Pancreas (tissue), 10 donors: Measurements from ENCODE around the gene EFHC1. TPM values are rescaled to one million over a fixed set of nuclear protein-coding genes. Genes with fewer than 3 reads are reported as not detected.
A peak's percentile ranks its signal among the peaks of the same experiment; 100 is the strongest.

Experiments used
- ATAC-seq, 4 donors: fragments of 200-7000 bp; cut with Tn5 transposase; one replicate each; pipeline versions ENCODE4 v1.8.0 to v1.9.1; 2020; ENCODE audit warnings: mild to moderate bottlenecking in 4 of 4, moderate library complexity in 4 of 4
- DNase-seq, 6 donors: peaks; one replicate each; pipeline ENCODE4 v3.0.0-alpha.2; 2020
- FAIRE-seq: peaks from 2 replicates; lab custom pipeline; 2012; peaks lifted over from hg19 to GRCh38; lab: Jason Lieb, UNC
- H3K27ac ChIP-seq, 4 donors: fragments of 200-600 bp; sonication (generic); 1 replicate in 3 of 4; 2 replicates in 1 of 4; pipeline versions ENCODE4 v1.5.0 to v1.8.0; 2020
- H3K27me3 ChIP-seq, 4 donors: fragments of 200-600 bp; one replicate each; pipeline ENCODE4 v1.8.0; 2021
- H3K36me3 ChIP-seq, 3 donors: fragments of 200-600 bp; sonication (generic) in 1 of 3; one replicate each; pipeline versions ENCODE4 v1.5.0 to v1.8.0; 2020 to 2021
- H3K4me1 ChIP-seq, 3 donors: fragments of 200-600 bp; one replicate each; pipeline ENCODE4 v1.8.0; 2021
- H3K4me3 ChIP-seq, 4 donors: fragments of 200-600 bp; sonication (generic) in 2 of 4; one replicate each; pipeline versions ENCODE4 v1.5.0 to v1.8.0; 2020 to 2021
- H3K9me3 ChIP-seq, 4 donors: fragments of 200-600 bp; one replicate each; pipeline ENCODE4 v1.8.0; 2021
- WGBS, 2 donors: extraction: QIAGEN DNeasy Blood & Tissue Kit; methylation state at CpG; one replicate each; pipeline ENCODE4 v1.1.7; 2013; 5-methylcytosine and 5-hydroxymethylcytosine counted together
- intact Hi-C, 3 donors: fragments of 100-400 bp; cut with DNase I; formaldehyde crosslinking; loops; one replicate each; pipeline versions ENCODE4 v1.11.1 to v1.14.2; 2022
- polyA plus RNA-seq, 2 donors: library from polyadenylated mRNA; stranded (reverse); fragments of 200-250 nt; gene quantifications; one replicate each; pipeline ENCODE4 v1.2.3, GENCODE V29; 2013
- total RNA-seq, 6 donors: library from RNA; stranded (reverse); fragmentation: NEBNext Ultra II Directional in 4 of 6; extraction: Animal tissue kit (Norgen Biotek cat#: 25700) in 4 of 6; gene quantifications; one replicate each; pipeline versions ENCODE4 v1.2.1 to v1.2.4, GENCODE V29; 2021 to 2023
- TF ChIP-seq, protein P1 (sequence below), 4 donors: fragments of 200-600 bp; sonication (generic) in 3 of 4; IDR thresholded peaks; one replicate each; pipeline versions ENCODE4 v1.5.0 to v1.8.0; 2021; ENCODE audit warnings: antibody characterized with exemption in 4 of 4
- donor health status: healthy with polysubstance abuse.
- donor health status: DM: no; HTN: no; CAD: no; lungs with moderate emphysema.
- donor health status: DM: no; HTN: no; CAD: no.
- donor health status: control.
- donor health status: control.
- donor health status: Bipolar disorder and iron deficiency.
- donor health status: DM: yes; HTN: yes; CAD: no.
- donor health status: DM: no; HTN: no; CAD: no.
- donor health status: DM: no; HTN: no; CAD: no.
- donor health status: DM: yes; HTN: yes; CAD: no.

Gene EFHC1
- total and polyA plus RNA-seq, 8 donors, result 5.5 to 39.0 (median 10.4) TPM

DNA sequence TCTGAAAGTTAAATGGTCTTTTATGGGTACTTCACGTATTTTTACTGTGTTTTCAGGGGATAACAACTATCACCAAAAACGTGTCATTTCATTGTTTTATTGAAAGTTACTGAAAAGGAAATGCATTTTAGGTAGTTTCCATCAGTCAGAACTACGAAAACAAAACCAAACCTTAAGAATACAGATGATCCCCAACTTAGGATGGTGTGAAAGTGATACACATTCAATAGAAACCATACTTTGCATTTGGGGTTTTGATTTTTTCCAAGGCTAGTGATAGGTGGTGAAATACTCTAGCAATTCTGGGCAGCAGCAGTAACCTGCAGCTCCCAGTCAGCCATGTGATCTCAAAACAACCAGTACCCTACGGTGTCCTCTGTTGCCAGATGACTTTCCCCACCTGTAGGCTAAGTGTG lies 25.9 kb upstream of the EFHC1 start:
- FAIRE-seq, result no peak
- Histone ChIP-seq H3K4me3 (no peak overlapping the region), H3K27ac (no peak overlapping the region), H3K9me3 (no peaks in the 10 kb centered on the region), H3K36me3 (no peaks in the 10 kb centered on the region), H3K27me3 (no peaks in the 10 kb centered on the region), H3K4me1 (peaks cover 5 to 17% (median 16%) of the 10 kb centered on the region in 3 donors)
- intact Hi-C loops, result no loop called here
- 58 to 69% methylated on average over 4 of the region's 4 CpGs for WGBS, 2 donors
- no peak for DNase-seq
- ATAC-seq, result no peak
- TF ChIP-seq, protein P1, sequence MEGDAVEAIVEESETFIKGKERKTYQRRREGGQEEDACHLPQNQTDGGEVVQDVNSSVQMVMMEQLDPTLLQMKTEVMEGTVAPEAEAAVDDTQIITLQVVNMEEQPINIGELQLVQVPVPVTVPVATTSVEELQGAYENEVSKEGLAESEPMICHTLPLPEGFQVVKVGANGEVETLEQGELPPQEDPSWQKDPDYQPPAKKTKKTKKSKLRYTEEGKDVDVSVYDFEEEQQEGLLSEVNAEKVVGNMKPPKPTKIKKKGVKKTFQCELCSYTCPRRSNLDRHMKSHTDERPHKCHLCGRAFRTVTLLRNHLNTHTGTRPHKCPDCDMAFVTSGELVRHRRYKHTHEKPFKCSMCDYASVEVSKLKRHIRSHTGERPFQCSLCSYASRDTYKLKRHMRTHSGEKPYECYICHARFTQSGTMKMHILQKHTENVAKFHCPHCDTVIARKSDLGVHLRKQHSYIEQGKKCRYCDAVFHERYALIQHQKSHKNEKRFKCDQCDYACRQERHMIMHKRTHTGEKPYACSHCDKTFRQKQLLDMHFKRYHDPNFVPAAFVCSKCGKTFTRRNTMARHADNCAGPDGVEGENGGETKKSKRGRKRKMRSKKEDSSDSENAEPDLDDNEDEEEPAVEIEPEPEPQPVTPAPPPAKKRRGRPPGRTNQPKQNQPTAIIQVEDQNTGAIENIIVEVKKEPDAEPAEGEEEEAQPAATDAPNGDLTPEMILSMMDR (IDR thresholded peaks at IDR 0.05), result no peak

GRCh38 chr6:52395969-52396368 lies 24.2 kb upstream of the EFHC1 start:
- Histone ChIP-seq H3K9me3 (no peaks in the 10 kb centered on the region), H3K4me1 (peaks cover 0 to under 1% (median 0%) of the 10 kb centered on the region in 3 donors), H3K27me3 (no peaks in the 10 kb centered on the region), H3K36me3 (no peaks in the 10 kb centered on the region), H3K4me3 (no peak overlapping the region), H3K27ac (no peak overlapping the region)
- WGBS, 2 donors, result 60 to 72% methylated on average over 2 of the region's 2 CpGs
- FAIRE-seq (no peak), ATAC-seq (no peak), DNase-seq (no peak)
- intact Hi-C loops, result no loop called here
- TF ChIP-seq, protein P1 (IDR thresholded peaks at IDR 0.05), result no peak

DNA sequence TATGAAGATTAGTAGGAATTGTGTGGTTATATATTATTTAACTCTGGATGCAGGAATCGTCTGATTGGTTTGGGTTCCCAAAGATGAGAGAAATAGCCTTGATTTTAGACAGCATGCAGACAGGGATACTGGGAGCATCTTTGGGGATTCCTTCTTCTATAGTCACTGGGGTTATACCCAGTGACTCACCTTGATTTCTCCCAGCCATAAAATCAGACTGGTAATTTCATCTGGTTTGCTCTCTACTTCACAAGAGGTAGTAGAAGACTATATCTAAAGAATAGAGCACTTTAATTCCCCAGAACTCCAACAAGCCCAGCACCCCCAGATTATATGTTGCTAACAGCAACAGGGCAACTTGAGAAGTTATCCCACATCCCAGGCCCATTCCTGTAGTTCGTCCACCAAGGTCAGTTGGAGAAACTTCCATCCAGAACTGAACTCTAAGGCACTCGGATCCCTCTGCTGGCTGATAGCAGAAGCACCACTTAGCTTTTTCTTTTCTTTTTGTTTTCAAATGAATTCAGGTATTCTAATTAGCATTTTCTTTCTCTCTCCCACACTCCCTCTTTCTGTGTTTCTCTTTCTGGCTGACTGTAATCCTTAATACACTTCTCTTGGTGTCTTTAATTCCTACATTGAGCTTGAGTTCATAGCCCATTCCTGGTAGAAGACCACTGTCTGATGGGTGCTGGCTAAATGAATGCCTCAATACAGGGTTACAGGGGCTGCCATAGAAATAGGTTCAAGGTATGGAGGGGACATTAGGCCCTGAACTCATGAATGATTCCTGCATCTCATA lies 20.4 kb upstream of the EFHC1 start:
- intact Hi-C loops, result loop anchor here in 1 of 3 donors (10.0 kb wide), 1 partner anchor 105 kb away; no protein-coding TSS in a partner anchor
- WGBS, 2 donors, result 33 to 34% methylated on average over 3 of the region's 3 CpGs
- DNase-seq, result peak in 1 of 6 donors; percentile 42

DNA sequence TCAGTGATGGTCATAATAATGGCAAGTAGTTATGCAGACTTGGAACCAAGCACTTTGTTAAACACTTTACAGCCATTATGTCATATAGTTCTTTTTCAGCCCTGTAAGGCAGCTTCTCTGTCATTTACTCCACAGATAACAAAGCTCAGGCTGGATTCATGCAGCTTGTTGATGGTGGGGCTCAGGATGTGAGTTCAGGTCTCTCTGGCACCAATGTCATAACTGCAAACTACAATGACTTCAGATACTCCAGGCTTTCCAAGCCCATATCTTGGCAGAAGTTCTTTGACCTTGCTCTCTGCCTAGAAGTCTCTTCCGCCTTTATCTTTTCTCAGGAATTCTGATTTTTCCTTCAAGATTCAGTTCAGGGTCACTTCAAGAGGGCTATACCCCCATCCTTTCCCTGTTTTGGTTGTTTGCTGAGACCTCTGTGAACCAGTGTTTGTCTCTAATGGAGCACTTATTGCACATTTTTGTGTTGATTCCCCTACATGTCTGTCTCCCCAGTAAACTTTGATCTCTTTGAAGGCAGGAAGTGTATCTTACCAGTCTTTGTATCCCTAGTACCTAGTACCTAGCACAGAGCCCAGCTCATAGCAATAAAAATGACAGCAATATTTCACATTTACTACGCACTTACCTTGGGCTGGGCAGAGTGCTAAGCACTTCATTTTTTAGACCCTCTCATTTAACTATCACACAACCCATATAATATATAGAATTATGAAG lies 19.7 kb upstream of the EFHC1 start:
- DNase-seq, result no peak
- intact Hi-C loops, result loop anchor here in 1 of 3 donors (10.0 kb wide), 1 partner anchor 106 kb away; no protein-coding TSS in a partner anchor
- WGBS, 2 donors, result 49 to 52% methylated on average over 2 of the region's 2 CpGs
- Histone ChIP-seq H3K36me3 (no peaks in the 10 kb centered on the region), H3K9me3 (no peaks in the 10 kb centered on the region), H3K27ac (no peak overlapping the region), H3K27me3 (no peaks in the 10 kb centered on the region), H3K4me3 (no peak overlapping the region), H3K4me1 (no peaks in the 10 kb centered on the region)
- no peak for ATAC-seq
- no peak for FAIRE-seq
- TF ChIP-seq, protein P1 (IDR thresholded peaks at IDR 0.05), result no peak

More for the DNA sequence above, 20.4 kb upstream of the EFHC1 start:
- Histone ChIP-seq H3K27me3 (no peaks in the 10 kb centered on the region), H3K36me3 (no peaks in the 10 kb centered on the region), H3K27ac (no peak overlapping the region), H3K9me3 (no peaks in the 10 kb centered on the region), H3K4me3 (no peak overlapping the region), H3K4me1 (no peaks in the 10 kb centered on the region)
- ATAC-seq, result peak; percentile 50 to 97 (median 88)
- FAIRE-seq, result no peak
- TF ChIP-seq, protein P1 (IDR thresholded peaks at IDR 0.05), result peak; percentile 37 to 72 (median 62)
